ENCODE results near the gene NSMCE1.
"Not testable (repeated sequence)": the region's sequence is repeated elsewhere in the genome, so short reads cannot be mapped to it uniquely, and the experiment has no call there.

The NSMCE1 gene

DNA sequence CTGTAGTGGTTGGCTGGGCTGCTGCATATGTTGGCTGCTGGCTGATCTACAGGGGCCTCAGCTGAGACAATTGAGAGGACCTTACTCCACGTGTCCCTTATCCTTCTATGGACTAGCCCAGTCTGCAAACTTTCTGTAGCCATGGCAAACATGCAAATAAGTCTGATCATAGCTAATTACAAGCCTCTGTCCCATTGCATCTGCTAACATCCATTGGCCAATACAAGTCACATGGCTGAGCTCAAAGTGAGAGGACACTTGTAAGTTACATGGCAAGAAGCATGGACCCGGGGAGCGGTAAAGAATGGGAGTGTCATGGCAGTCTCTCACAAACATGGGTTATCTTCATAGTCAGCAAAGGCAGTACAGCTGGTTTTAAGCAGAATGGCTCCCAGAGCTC, 33.6 kb upstream of the NSMCE1 start:
- H3K4me3 ChIP-seq (ENCODE audit: insufficient read depth, low read depth, low read length): no peak overlapping the region
- no peaks in the 10 kb centered on the region for H3K36me3 ChIP-seq (ENCODE audit: control insufficient read depth, insufficient read depth, low read length)
- H3K4me1 ChIP-seq (ENCODE audit: control insufficient read depth, insufficient read depth, low read length): no peaks in the 10 kb centered on the region
- H3K27ac ChIP-seq (ENCODE audit: insufficient read depth, low read depth, low read length, poor library complexity, severe bottlenecking): no peak overlapping the region
- H3K27me3 ChIP-seq (ENCODE audit: control insufficient read depth, insufficient read depth, low read length, poor library complexity, severe bottlenecking): no peaks in the 10 kb centered on the region
- no peaks in the 10 kb centered on the region for H3K9me3 ChIP-seq (ENCODE audit: control insufficient read depth, low read length)
- WGBS, 2 experiments: 89% methylated on average over 3 of the region's 3 CpGs

DNA sequence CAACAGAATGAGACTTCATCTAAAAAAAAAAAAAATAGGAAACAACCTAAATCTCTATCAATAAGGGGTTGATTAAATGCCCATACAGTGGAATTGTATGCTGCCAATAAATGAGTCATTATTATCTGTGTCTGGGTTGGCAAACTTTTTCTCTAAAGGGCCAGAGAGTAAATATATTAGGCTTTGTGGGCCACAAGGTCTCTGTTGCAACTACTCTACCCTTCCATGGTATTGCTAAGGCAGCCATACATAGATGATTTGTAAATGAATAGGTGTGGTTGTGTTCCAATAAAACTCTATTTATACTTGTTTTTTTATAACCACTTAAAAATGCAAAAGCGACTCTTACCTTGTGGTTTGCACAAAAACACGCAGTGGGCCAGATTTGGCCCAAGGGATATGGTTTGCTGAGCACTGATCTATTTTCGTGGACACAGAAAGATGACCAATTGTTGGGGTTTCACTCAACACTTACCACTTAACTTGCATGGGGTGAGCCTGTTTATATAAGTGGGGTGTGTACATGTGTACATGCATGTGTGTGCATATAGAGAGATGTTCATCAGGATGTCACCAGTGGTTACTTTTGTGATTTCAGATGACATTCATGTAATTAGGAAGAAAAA, 32.8 kb upstream of the NSMCE1 start:
- Histone ChIP-seq H3K4me1 (ENCODE audit: control insufficient read depth, insufficient read depth, low read length) (no peaks in the 10 kb centered on the region), H3K4me3 (ENCODE audit: insufficient read depth, low read depth, low read length) (no peak overlapping the region), H3K36me3 (ENCODE audit: control insufficient read depth, insufficient read depth, low read length) (no peaks in the 10 kb centered on the region), H3K27me3 (ENCODE audit: control insufficient read depth, insufficient read depth, low read length, poor library complexity, severe bottlenecking) (no peaks in the 10 kb centered on the region), H3K27ac (ENCODE audit: insufficient read depth, low read depth, low read length, poor library complexity, severe bottlenecking) (no peak overlapping the region), H3K9me3 (ENCODE audit: control insufficient read depth, low read length) (no peaks in the 10 kb centered on the region)
- 93 to 95% methylated on average over 3 of the region's 3 CpGs for WGBS, 2 experiments

DNA sequence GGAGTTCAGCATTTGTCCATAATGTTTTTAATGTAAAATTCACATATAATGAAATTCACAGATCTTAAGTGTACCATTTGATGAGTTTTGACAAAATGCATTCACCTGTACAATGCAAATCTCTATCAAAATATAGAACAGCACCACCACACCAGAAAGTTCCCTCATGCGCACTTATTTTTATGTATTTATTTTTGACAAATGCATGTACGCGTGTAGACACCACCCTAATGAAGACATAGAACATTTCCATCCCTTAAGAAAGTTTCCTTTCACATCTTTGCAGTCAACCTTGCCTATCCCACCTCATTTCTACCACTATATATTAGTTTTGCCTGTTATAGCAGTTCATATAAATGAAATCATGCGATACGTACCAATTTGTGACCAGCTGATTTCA, 29.6 kb upstream of the NSMCE1 start:
- no peaks in the 10 kb centered on the region for H3K9me3 ChIP-seq (ENCODE audit: control insufficient read depth, low read length)
- H3K36me3 ChIP-seq (ENCODE audit: control insufficient read depth, insufficient read depth, low read length): no peaks in the 10 kb centered on the region
- H3K27me3 ChIP-seq (ENCODE audit: control insufficient read depth, insufficient read depth, low read length, poor library complexity, severe bottlenecking): no peaks in the 10 kb centered on the region
- H3K4me1 ChIP-seq (ENCODE audit: control insufficient read depth, insufficient read depth, low read length): no peaks in the 10 kb centered on the region
- WGBS, 2 experiments: 90 to 100% methylated on average over 5 of the region's 5 CpGs
- H3K4me3 ChIP-seq (ENCODE audit: insufficient read depth, low read depth, low read length): no peak overlapping the region
- no peak overlapping the region for H3K27ac ChIP-seq (ENCODE audit: insufficient read depth, low read depth, low read length, poor library complexity, severe bottlenecking)

DNA sequence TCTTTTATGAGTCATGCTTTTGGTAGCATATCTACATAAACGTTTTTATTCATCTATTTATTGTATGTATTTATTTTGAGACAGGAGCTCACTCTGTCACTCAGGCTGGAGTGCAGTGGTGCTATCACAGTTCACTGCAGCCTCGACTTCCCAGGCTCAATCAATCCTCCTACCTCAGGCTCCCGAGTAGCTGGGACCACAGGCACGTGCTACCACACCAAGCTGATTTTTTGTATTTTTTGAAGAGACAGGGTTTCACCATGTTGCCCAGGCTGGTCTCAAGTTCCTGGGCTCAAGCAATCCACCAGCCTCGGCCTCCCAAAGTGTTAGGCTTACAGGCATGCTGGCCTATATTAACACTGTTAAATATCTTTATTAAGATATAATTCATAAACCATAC, 24.8 kb upstream of the NSMCE1 start:
- no peaks in the 10 kb centered on the region for H3K9me3 ChIP-seq (ENCODE audit: control insufficient read depth, low read length)
- 58 to 61% methylated on average over 4 of the region's 5 CpGs for WGBS, 2 experiments
- H3K27me3 ChIP-seq (ENCODE audit: control insufficient read depth, insufficient read depth, low read length, poor library complexity, severe bottlenecking): no peaks in the 10 kb centered on the region
- H3K4me3 ChIP-seq (ENCODE audit: insufficient read depth, low read depth, low read length): no peak overlapping the region
- H3K4me1 ChIP-seq (ENCODE audit: control insufficient read depth, insufficient read depth, low read length): no peaks in the 10 kb centered on the region
- H3K27ac ChIP-seq (ENCODE audit: insufficient read depth, low read depth, low read length, poor library complexity, severe bottlenecking): no peak overlapping the region
- H3K36me3 ChIP-seq (ENCODE audit: control insufficient read depth, insufficient read depth, low read length): no peaks in the 10 kb centered on the region

DNA sequence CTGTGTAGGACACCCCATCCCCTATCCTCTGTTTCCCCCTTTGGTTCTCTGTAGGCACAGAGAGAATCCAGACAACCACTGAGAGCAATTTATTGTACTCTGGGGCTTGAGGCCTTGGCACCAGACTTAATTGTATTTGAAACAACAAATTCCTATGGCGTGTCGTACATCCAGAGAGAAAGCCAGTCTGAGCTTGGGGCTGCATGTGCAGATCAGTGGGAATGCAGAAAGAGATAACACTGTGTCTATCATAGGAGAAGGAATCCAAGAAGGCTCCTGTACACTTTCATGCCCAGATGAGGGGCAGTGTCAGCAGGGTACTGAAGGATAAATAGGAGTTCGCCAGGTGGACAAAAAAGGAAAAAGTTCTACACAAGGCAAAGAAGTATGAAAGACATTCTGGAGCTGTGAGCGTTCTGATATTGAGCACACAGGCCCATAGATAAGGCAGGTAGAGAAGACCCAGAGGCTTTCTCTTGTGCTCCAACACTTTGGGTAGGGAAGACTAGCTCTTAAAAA, 23.2 kb upstream of the NSMCE1 start:
- WGBS, 2 experiments: 91 to 93% methylated on average over 4 of the region's 4 CpGs

DNA sequence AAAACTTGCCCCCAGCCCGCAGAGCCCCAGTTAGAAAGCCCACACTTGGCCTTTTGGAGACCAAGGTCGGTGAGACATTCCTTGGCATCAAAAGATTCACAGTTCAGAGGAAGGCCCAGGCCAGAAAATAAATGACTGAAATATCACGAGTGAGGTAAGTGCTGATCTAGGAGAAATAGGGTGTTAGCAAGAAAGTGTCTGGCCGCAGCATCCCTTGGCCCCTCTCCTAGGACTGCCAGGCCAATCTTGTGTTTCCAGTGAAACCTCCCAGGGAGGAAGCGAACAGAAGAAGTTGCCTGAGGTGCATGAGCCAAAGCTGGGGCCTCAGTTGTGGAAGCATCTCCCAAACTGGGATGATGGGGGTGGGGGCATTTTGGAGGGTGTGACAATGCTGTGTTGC, 22.5 kb upstream of the NSMCE1 start:
- no peak overlapping the region for H3K27ac ChIP-seq (ENCODE audit: insufficient read depth, low read depth, low read length, poor library complexity, severe bottlenecking)
- no peaks in the 10 kb centered on the region for H3K9me3 ChIP-seq (ENCODE audit: control insufficient read depth, low read length)
- H3K4me3 ChIP-seq (ENCODE audit: insufficient read depth, low read depth, low read length): no peak overlapping the region
- H3K27me3 ChIP-seq (ENCODE audit: control insufficient read depth, insufficient read depth, low read length, poor library complexity, severe bottlenecking): no peaks in the 10 kb centered on the region
- WGBS, 2 experiments: 82 to 88% methylated on average over 5 of the region's 5 CpGs
- H3K36me3 ChIP-seq (ENCODE audit: control insufficient read depth, insufficient read depth, low read length): no peaks in the 10 kb centered on the region
- H3K4me1 ChIP-seq (ENCODE audit: control insufficient read depth, insufficient read depth, low read length): no peaks in the 10 kb centered on the region

More for the DNA sequence above, 23.2 kb upstream of the NSMCE1 start:
- Histone ChIP-seq H3K27ac (ENCODE audit: insufficient read depth, low read depth, low read length, poor library complexity, severe bottlenecking) (no peak overlapping the region), H3K4me1 (ENCODE audit: control insufficient read depth, insufficient read depth, low read length) (no peaks in the 10 kb centered on the region), H3K36me3 (ENCODE audit: control insufficient read depth, insufficient read depth, low read length) (no peaks in the 10 kb centered on the region), H3K27me3 (ENCODE audit: control insufficient read depth, insufficient read depth, low read length, poor library complexity, severe bottlenecking) (no peaks in the 10 kb centered on the region), H3K4me3 (ENCODE audit: insufficient read depth, low read depth, low read length) (no peak overlapping the region), H3K9me3 (ENCODE audit: control insufficient read depth, low read length) (no peaks in the 10 kb centered on the region)

DNA sequence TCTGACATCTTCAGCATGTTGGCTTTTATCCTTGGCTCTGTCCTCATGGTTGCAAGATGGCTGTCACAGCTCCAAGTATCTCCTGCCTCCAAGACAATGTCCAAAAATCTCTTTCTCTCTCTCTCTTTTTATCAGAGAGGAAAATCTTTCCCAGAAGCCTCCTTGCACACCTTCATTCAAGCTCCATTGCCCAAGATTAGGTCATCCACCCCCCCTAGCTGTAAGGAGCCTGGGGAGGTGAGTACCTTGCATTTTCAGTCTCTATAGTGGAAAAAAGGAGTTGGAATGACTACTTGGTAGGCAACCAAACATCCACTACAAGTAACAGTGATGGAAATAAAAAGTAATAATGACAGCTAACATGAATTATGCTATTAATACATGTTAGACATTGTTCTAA, 22.0 kb upstream of the NSMCE1 start:
- H3K27me3 ChIP-seq (ENCODE audit: control insufficient read depth, insufficient read depth, low read length, poor library complexity, severe bottlenecking): no peaks in the 10 kb centered on the region
- H3K4me1 ChIP-seq (ENCODE audit: control insufficient read depth, insufficient read depth, low read length): no peaks in the 10 kb centered on the region
- no peak overlapping the region for H3K27ac ChIP-seq (ENCODE audit: insufficient read depth, low read depth, low read length, poor library complexity, severe bottlenecking)
- H3K36me3 ChIP-seq (ENCODE audit: control insufficient read depth, insufficient read depth, low read length): no peaks in the 10 kb centered on the region
- no peak overlapping the region for H3K4me3 ChIP-seq (ENCODE audit: insufficient read depth, low read depth, low read length)
- no peaks in the 10 kb centered on the region for H3K9me3 ChIP-seq (ENCODE audit: control insufficient read depth, low read length)

DNA sequence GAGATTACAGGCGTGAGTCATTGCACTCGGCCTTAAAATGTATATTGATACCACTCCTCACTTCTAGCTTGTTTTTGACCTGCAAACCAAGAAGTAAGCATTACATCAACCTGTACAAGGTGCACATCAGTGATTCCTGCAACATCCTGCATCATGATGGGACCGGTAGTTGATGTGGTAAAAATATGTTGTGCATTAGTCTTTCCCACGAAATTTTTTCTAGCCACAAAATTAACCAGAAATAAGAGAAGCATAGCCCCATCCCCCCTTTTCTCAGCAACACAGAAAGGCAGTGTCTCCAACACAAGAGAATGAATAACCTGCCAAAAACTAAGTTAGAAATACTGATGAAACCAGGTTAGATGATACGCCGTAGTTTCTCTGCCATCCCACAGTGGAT, 21.1 kb upstream of the NSMCE1 start:
- no peak overlapping the region for H3K4me3 ChIP-seq (ENCODE audit: insufficient read depth, low read depth, low read length)
- H3K36me3 ChIP-seq (ENCODE audit: control insufficient read depth, insufficient read depth, low read length): no peaks in the 10 kb centered on the region
- WGBS, 2 experiments: 86 to 93% methylated on average over 6 of the region's 6 CpGs
- no peaks in the 10 kb centered on the region for H3K4me1 ChIP-seq (ENCODE audit: control insufficient read depth, insufficient read depth, low read length)
- H3K9me3 ChIP-seq (ENCODE audit: control insufficient read depth, low read length): no peaks in the 10 kb centered on the region
- H3K27ac ChIP-seq (ENCODE audit: insufficient read depth, low read depth, low read length, poor library complexity, severe bottlenecking): no peak overlapping the region
- H3K27me3 ChIP-seq (ENCODE audit: control insufficient read depth, insufficient read depth, low read length, poor library complexity, severe bottlenecking): no peaks in the 10 kb centered on the region

DNA sequence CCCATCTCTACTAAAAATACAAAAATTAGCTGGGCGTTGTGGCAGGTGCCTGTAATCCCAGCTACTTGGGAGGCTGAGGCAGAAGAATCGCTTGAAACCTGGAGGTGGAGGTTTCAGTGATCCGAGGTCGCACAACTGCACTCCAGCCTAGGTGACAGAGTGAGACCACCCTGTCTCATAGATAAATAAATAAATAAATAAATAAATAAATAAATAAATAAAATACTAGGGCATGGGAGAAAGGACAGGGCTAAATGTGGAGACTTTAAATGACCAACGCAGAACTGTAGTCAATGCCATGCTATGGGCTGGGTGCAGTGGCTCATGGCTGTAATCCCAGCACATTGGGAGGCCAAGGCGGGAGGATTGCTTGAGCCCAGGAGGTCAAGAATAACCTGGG, 19.7 kb upstream of the NSMCE1 start:
- H3K4me3 ChIP-seq (ENCODE audit: insufficient read depth, low read depth, low read length); H3K4me1 ChIP-seq (ENCODE audit: control insufficient read depth, insufficient read depth, low read length); H3K27me3 ChIP-seq (ENCODE audit: control insufficient read depth, insufficient read depth, low read length, poor library complexity, severe bottlenecking); H3K9me3 ChIP-seq (ENCODE audit: control insufficient read depth, low read length); H3K36me3 ChIP-seq (ENCODE audit: control insufficient read depth, insufficient read depth, low read length); H3K27ac ChIP-seq (ENCODE audit: insufficient read depth, low read depth, low read length, poor library complexity, severe bottlenecking): not testable (repeated sequence)
- 78 to 79% methylated on average over 5 of the region's 6 CpGs for WGBS, 2 experiments

DNA sequence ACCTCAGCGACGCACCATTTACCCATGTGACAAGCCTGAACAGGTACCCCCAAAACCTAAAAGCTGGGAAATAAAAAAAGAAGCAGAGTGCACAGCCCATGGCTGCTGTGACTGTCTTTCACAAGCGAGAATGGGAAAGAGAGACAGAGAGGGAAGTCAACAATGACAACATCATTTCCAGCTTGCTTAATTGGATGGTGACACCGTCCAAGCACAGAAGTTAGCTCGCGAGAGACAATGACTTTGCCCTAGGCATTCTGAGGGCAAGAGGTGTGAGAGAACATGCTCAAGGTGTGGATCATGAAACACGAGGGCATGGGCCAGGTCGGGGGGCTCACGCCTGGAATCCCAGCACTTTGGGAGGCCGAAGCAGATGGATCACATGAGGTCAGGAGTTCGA, 19.3 kb upstream of the NSMCE1 start:
- WGBS, 2 experiments: 92 to 93% methylated on average over 11 of the region's 11 CpGs
- H3K27me3 ChIP-seq (ENCODE audit: control insufficient read depth, insufficient read depth, low read length, poor library complexity, severe bottlenecking): no peaks in the 10 kb centered on the region
- H3K36me3 ChIP-seq (ENCODE audit: control insufficient read depth, insufficient read depth, low read length): no peaks in the 10 kb centered on the region
- no peak overlapping the region for H3K27ac ChIP-seq (ENCODE audit: insufficient read depth, low read depth, low read length, poor library complexity, severe bottlenecking)
- H3K4me1 ChIP-seq (ENCODE audit: control insufficient read depth, insufficient read depth, low read length): no peaks in the 10 kb centered on the region
- H3K4me3 ChIP-seq (ENCODE audit: insufficient read depth, low read depth, low read length): no peak overlapping the region
- no peaks in the 10 kb centered on the region for H3K9me3 ChIP-seq (ENCODE audit: control insufficient read depth, low read length)
